ACC112 (cell line): Measurements from ENCODE around the gene ANKRD28.
A peak's percentile ranks its signal among the peaks of the same experiment; 100 is the strongest.
"Not testable (repeated sequence)": the region's sequence is repeated elsewhere in the genome, so short reads cannot be mapped to it uniquely, and the experiment has no call there.

ENCODE experiments used
- H2AFZ ChIP-seq: fragments of 200-600 bp; sonication (generic); one replicate; pipeline ENCODE4 v1.6.0; 2017; ENCODE audit warnings: antibody characterized with exemption, low read length; ENCODE audit not compliant: unreplicated experiment
- H3K27ac ChIP-seq: fragments of 200-600 bp; sonication (generic); 2 replicates; pipeline ENCODE4 v1.5.1; 2014; ENCODE audit warnings: low read depth, mild to moderate bottlenecking, antibody characterized with exemption, low read length, moderate library complexity
- H3K27me3 ChIP-seq: fragments of 200-600 bp; sonication (generic); 2 replicates; pipeline ENCODE4 v1.6.1; 2014; ENCODE audit warnings: mild to moderate bottlenecking, antibody characterized with exemption, low read length, moderate library complexity, mixed read lengths; ENCODE audit not compliant: insufficient read depth
- H3K36me3 ChIP-seq: fragments of 200-600 bp; sonication (generic); 2 replicates; pipeline ENCODE4 v1.6.1; 2016; ENCODE audit warnings: mild to moderate bottlenecking, antibody characterized with exemption, low read length, moderate library complexity, mixed read lengths; ENCODE audit not compliant: insufficient read depth
- H3K4me1 ChIP-seq: fragments of 200-600 bp; sonication (generic); one replicate; pipeline ENCODE4 v1.6.1; 2016; ENCODE audit warnings: low read length, mixed read lengths; ENCODE audit not compliant: insufficient read depth, unreplicated experiment, control insufficient read depth
- H3K4me3 ChIP-seq: fragments of 200-600 bp; sonication (generic); 2 replicates; pipeline ENCODE4 v1.5.1; 2014; ENCODE audit warnings: mild to moderate bottlenecking, low read depth, low read length
- H3K79me2 ChIP-seq: fragments of 200-600 bp; sonication (generic); one replicate; pipeline ENCODE4 v1.6.0; 2016; ENCODE audit warnings: low read length; ENCODE audit not compliant: control insufficient read depth, unreplicated experiment, insufficient read depth

Gene ANKRD28

GRCh38 chr3:15631426-15632211, 166.2 kb downstream of the ANKRD28 start:
- no peak overlapping the region for H3K4me3 ChIP-seq
- no peaks in the 10 kb centered on the region for H3K27me3 ChIP-seq
- no peak overlapping the region for H2AFZ ChIP-seq
- H3K27ac ChIP-seq = peak overlapping the region; percentile 98
- peaks cover 60% of the 10 kb centered on the region for H3K4me1 ChIP-seq
- H3K79me2 ChIP-seq = no peaks in the 10 kb centered on the region
- H3K36me3 ChIP-seq = no peaks in the 10 kb centered on the region

- Histone ChIP-seq H3K27me3 (no peaks in the 10 kb centered on the region), H3K4me3 (peak overlapping the region; percentile 68), H3K27ac (peak overlapping the region; percentile 98), H3K36me3 (no peaks in the 10 kb centered on the region), H2AFZ (peak overlapping the region; percentile 40), H3K79me2 (no peaks in the 10 kb centered on the region), H3K4me1 (peaks cover 54% of the 10 kb centered on the region)
Observed at GRCh38 chr3:15630646-15631350, 167.0 kb downstream of the ANKRD28 start.

DNA sequence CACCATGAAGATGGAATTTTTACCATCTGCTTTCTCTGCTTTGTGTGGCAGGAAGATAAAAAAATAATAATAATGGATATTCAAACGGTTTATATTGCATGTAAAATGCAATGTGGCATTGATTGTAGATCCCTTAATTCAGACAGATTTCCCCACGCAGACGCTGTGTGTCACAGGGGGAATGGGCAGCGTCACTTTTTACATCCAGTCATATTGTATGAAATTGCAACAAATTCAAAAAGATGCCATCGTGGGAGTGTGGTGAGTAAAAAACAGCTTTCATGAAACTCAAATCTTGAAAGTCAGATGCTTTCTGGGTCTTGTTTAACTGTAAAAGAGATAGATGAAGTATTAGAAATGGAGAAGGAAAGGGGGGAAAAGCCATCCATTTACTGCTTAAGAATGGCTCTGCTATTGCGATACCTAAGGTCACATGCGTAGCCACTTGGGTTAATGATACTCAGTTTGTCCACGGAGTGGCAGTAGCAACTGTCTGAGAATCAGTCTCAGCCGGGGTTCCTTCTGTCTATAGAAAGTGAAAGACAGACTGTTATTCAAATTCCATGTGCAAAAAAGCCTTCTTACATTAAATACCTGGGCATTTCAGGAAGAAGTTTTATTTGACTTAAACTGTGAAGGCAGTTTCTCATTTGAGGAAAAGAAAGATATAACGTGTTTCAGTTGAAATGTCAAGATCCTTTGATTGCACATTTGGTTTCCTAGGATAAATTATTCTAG, 167.8 kb downstream of the ANKRD28 start:
- no peaks in the 10 kb centered on the region for H3K79me2 ChIP-seq
- H3K27me3 ChIP-seq = no peaks in the 10 kb centered on the region
- H2AFZ ChIP-seq = peak overlapping the region; percentile 92
- H3K36me3 ChIP-seq = no peaks in the 10 kb centered on the region
- H3K4me1 ChIP-seq = peaks cover 46% of the 10 kb centered on the region
- H3K4me3 ChIP-seq = peak overlapping the region; percentile 68
- peak overlapping the region; percentile 98 for H3K27ac ChIP-seq

GRCh38 chr3:15628967-15629366, 168.8 kb downstream of the ANKRD28 start:
- Histone ChIP-seq H3K4me1 (peaks cover 36% of the 10 kb centered on the region), H3K79me2 (no peaks in the 10 kb centered on the region), H3K27ac (no peak overlapping the region), H3K4me3 (no peak overlapping the region), H3K36me3 (no peaks in the 10 kb centered on the region), H2AFZ (no peak overlapping the region), H3K27me3 (no peaks in the 10 kb centered on the region)

- no peaks in the 10 kb centered on the region for H3K79me2 ChIP-seq
- no peak overlapping the region for H2AFZ ChIP-seq
- H3K4me3 ChIP-seq = no peak overlapping the region
- H3K4me1 ChIP-seq = no peaks in the 10 kb centered on the region
- H3K27ac ChIP-seq = no peak overlapping the region
- H3K27me3 ChIP-seq = no peaks in the 10 kb centered on the region
- H3K36me3 ChIP-seq = no peaks in the 10 kb centered on the region; the same call in 1 of the 2 replicates
Observed at GRCh38 chr3:15623535-15624440, 174.0 kb downstream of the ANKRD28 start.

- peaks cover 15% of the 10 kb centered on the region for H3K4me1 ChIP-seq
- H3K36me3 ChIP-seq, H3K4me3 ChIP-seq, H2AFZ ChIP-seq, H3K79me2 ChIP-seq, H3K27me3 ChIP-seq, H3K27ac ChIP-seq: not testable (repeated sequence)
Observed at GRCh38 chr3:15619659-15620464, 177.9 kb downstream of the ANKRD28 start.
